Measurements from ENCODE around the gene ZNF691. TPM values are rescaled to one million over a fixed set of nuclear protein-coding genes. Genes with fewer than 3 reads are reported as not detected.

The ZNF691 gene
- polyA plus RNA-seq, 3 donors, result 18.2 to 20.8 (median 19.9) TPM

Other genes starting within 250 kb of the ZNF691 start
- 10 to 100 TPM; 53.9 to 62.5 (median 57.5) TPM for gene PPIH, start 188.2 kb upstream of the ZNF691 start, polyA plus RNA-seq (ENCODE audit: insufficient read length in 3 of 3)
- gene YBX1, start 164.2 kb upstream of the ZNF691 start, polyA plus RNA-seq (ENCODE audit: insufficient read length in 3 of 3), result 100 to 1,000 TPM; 611 to 684 (median 661) TPM
- 10 to 100 TPM; 75.8 to 96.0 (median 78.2) TPM for gene CLDN19, start 106.4 kb upstream of the ZNF691 start, polyA plus RNA-seq (ENCODE audit: insufficient read length in 3 of 3)
- gene P3H1, start 79.6 kb upstream of the ZNF691 start, polyA plus RNA-seq (ENCODE audit: insufficient read length in 3 of 3), result 10 to 100 TPM; 67.9 to 76.5 (median 72.8) TPM
- gene C1orf50, start 79.4 kb upstream of the ZNF691 start, polyA plus RNA-seq (ENCODE audit: insufficient read length in 3 of 3), result 10 to 100 TPM; 12.9 to 14.3 (median 14.3) TPM
- 1 to 10 TPM in 1 of 3 donors, under 1 TPM in 2; 0.44 to 1.1 (median 0.79) TPM for gene TMEM269, start 61.6 kb upstream of the ZNF691 start, polyA plus RNA-seq (ENCODE audit: insufficient read length in 3 of 3)
- 10 to 100 TPM; 21.2 to 21.8 (median 21.7) TPM for gene ERMAP, start 29.5 kb upstream of the ZNF691 start, polyA plus RNA-seq (ENCODE audit: insufficient read length in 3 of 3)
- gene SVBP, start 29.2 kb upstream of the ZNF691 start, polyA plus RNA-seq (ENCODE audit: insufficient read length in 3 of 3), result 10 to 100 TPM; 66.4 to 75.9 (median 68.4) TPM
- 10 to 100 TPM; 31.1 to 36.8 (median 34.9) TPM for gene SLC2A1, start 112.3 kb downstream of the ZNF691 start, polyA plus RNA-seq (ENCODE audit: insufficient read length in 3 of 3)

Data from right renal cortex interstitium (tissue), 3 donors.